Parathyroid adenoma (tissue), 2 donors: ENCODE measurements around the gene CTSC.
A peak's percentile ranks its signal among the peaks of the same experiment; 100 is the strongest.

Experiments
- H2AFZ ChIP-seq: fragments of 300-600 bp; sonication (generic); one replicate; pipeline ENCODE4 v1.7.0; 2017; ENCODE audit warnings: antibody characterized with exemption, mild to moderate bottlenecking
- H3K27ac ChIP-seq: fragments of 300-600 bp; sonication (generic); one replicate; pipeline ENCODE4 v1.7.0; 2017
- H3K27me3 ChIP-seq: fragments of 300-600 bp; sonication (generic); one replicate; pipeline ENCODE4 v1.7.0; 2017; ENCODE audit warnings: low read length; ENCODE audit not compliant: control insufficient read depth, insufficient read depth
- H3K36me3 ChIP-seq: fragments of 300-600 bp; sonication (generic); one replicate; pipeline ENCODE4 v1.7.0; 2017; ENCODE audit warnings: low read length; ENCODE audit not compliant: control insufficient read depth, insufficient read depth
- H3K4me1 ChIP-seq: fragments of 300-600 bp; sonication (generic); one replicate; pipeline ENCODE4 v1.7.0; 2017; ENCODE audit warnings: control low read depth
- H3K4me2 ChIP-seq: fragments of 300-600 bp; sonication (generic); one replicate; pipeline ENCODE4 v1.7.0; 2017; ENCODE audit warnings: low read length
- H3K4me3 ChIP-seq: fragments of 300-600 bp; sonication (generic); one replicate; pipeline ENCODE4 v1.7.0; 2017; ENCODE audit warnings: low read depth, low read length
- H3K79me2 ChIP-seq: fragments of 300-600 bp; sonication (generic); one replicate; pipeline ENCODE4 v1.7.0; 2017; ENCODE audit warnings: control low read depth
- H3K9ac ChIP-seq: fragments of 300-600 bp; sonication (generic); one replicate; pipeline ENCODE4 v1.7.0; 2017; ENCODE audit warnings: mild to moderate bottlenecking
- H3K9me3 ChIP-seq: fragments of 300-600 bp; sonication (generic); one replicate; pipeline ENCODE4 v1.7.0; 2017; ENCODE audit warnings: low read length; ENCODE audit not compliant: control insufficient read depth
- TF ChIP-seq, protein P1 (sequence below): fragments of 300-600 bp; sonication (generic); IDR thresholded peaks from one replicate; pipeline ENCODE4 v1.7.0; 2017; ENCODE audit warnings: antibody characterized with exemption, mild to moderate bottlenecking
- donor health status: primary hyperparathyroidism.

CTSC gene

DNA sequence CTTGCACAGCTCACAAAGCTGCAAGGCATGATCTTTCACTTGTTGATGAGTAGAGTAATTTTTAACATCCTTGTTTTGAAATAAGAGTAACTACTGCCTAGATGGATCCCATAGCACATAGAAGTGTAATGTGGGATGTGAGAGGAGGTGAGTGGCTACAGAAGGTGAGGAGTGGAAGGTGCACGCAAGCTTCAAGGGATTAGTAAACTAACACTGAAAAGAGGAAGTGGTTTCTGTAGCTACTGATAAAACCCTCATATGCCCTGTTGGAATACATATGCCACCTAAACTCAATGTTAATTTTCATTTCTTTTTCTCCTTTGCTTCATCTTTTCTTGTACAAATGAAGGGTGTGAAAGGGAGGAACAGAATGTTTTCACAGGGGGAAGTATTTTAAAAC, 22.0 kb upstream of the CTSC start:
- H2AFZ ChIP-seq, result no peak overlapping the region
- H3K9ac ChIP-seq, result no peak overlapping the region
- H3K4me2 ChIP-seq, result no peak overlapping the region
- H3K9me3 ChIP-seq, result no peaks in the 10 kb centered on the region
- no peaks in the 10 kb centered on the region for H3K79me2 ChIP-seq
- TF ChIP-seq, protein P1, sequence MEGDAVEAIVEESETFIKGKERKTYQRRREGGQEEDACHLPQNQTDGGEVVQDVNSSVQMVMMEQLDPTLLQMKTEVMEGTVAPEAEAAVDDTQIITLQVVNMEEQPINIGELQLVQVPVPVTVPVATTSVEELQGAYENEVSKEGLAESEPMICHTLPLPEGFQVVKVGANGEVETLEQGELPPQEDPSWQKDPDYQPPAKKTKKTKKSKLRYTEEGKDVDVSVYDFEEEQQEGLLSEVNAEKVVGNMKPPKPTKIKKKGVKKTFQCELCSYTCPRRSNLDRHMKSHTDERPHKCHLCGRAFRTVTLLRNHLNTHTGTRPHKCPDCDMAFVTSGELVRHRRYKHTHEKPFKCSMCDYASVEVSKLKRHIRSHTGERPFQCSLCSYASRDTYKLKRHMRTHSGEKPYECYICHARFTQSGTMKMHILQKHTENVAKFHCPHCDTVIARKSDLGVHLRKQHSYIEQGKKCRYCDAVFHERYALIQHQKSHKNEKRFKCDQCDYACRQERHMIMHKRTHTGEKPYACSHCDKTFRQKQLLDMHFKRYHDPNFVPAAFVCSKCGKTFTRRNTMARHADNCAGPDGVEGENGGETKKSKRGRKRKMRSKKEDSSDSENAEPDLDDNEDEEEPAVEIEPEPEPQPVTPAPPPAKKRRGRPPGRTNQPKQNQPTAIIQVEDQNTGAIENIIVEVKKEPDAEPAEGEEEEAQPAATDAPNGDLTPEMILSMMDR, result no peak
- H3K27me3 ChIP-seq, result no peaks in the 10 kb centered on the region
- H3K4me1 ChIP-seq, result no peaks in the 10 kb centered on the region
- H3K27ac ChIP-seq, result no peak overlapping the region
- no peaks in the 10 kb centered on the region for H3K36me3 ChIP-seq
- no peak overlapping the region for H3K4me3 ChIP-seq

DNA sequence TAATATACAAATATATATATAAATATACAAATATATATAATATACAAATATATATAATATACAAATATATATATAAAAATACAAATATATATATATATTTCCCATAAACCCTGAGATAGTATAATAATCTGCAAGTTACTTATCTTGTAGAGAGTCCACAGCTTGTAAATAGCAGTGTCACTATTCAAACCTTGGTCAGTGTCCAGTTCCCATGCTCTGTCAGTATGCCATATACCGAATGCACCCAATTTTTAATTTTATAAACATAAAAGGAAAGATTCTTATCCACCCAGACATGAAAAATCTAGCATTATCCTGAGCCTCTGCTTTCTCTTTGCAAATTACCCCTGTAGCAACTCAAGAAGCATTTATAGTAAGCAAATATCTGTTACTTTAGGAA, 21.6 kb upstream of the CTSC start:
- Histone ChIP-seq H3K4me2 (no peak overlapping the region), H3K9me3 (no peaks in the 10 kb centered on the region), H2AFZ (no peak overlapping the region), H3K9ac (no peak overlapping the region), H3K27me3 (no peaks in the 10 kb centered on the region), H3K27ac (no peak overlapping the region), H3K36me3 (no peaks in the 10 kb centered on the region), H3K4me1 (no peaks in the 10 kb centered on the region), H3K79me2 (no peaks in the 10 kb centered on the region), H3K4me3 (no peak overlapping the region)
- TF ChIP-seq, protein P1, result no peak

DNA sequence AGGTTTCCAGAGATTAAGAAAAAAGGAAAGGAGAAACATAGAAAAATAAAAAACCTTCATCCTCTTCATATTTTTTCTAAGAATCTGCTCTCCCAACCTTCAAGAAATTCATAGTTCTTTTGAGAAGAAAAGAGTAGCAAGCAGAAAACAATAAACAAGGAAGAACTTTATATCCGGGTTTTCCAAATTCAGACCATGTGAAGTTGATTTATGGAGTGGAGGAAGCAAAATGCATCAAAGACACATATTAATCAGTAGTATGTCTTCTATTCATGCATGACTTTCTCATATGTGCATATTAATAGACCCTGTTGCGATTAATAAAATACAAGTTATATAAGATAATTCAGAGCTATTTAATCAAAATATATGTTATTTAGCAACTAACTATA, 20.5 kb upstream of the CTSC start:
- no peak overlapping the region for H3K9ac ChIP-seq
- no peaks in the 10 kb centered on the region for H3K79me2 ChIP-seq
- H3K9me3 ChIP-seq, result no peaks in the 10 kb centered on the region
- no peaks in the 10 kb centered on the region for H3K36me3 ChIP-seq
- H2AFZ ChIP-seq, result no peak overlapping the region
- no peak overlapping the region for H3K27ac ChIP-seq
- no peaks in the 10 kb centered on the region for H3K4me1 ChIP-seq
- TF ChIP-seq, protein P1, result no peak
- no peak overlapping the region for H3K4me3 ChIP-seq
- no peak overlapping the region for H3K4me2 ChIP-seq
- no peaks in the 10 kb centered on the region for H3K27me3 ChIP-seq

DNA sequence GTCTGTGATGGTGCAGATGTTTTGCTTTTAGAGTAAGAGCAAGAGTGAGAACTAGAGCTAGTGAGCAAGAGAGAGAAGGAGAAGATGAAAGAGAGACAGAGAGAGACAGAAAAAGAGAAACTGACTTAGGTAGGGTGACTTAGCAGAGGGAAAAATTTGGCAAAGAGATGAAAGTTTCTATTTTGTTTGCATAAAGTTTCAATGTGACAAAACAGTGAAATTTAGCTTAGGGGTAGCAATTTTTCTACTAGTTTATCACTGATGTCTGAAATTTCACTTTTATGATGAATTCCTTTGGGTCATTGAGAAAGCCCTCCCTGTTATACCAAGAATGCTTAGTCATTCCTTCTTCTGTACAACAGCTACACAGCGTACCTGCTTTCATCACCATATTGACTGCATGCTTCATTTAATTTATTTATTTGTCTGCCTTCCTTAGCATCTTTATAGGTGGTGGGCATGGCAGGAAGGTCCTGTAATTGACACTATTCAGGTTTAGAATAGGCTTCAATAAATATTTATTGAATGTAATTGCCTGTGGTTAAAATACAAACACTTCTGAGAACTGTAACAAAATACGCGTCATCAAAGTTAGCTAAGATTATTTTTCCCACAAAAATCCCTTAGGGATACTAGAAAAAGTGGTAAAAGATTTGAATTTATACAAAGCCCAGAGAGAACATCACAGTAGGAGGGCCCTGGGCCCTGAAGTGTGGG, 19.9 kb upstream of the CTSC start:
- Histone ChIP-seq H3K36me3 (no peaks in the 10 kb centered on the region), H3K9me3 (no peaks in the 10 kb centered on the region), H3K4me3 (no peak overlapping the region), H3K9ac (no peak overlapping the region), H3K4me1 (no peaks in the 10 kb centered on the region), H3K79me2 (no peaks in the 10 kb centered on the region), H3K4me2 (no peak overlapping the region), H3K27ac (no peak overlapping the region), H2AFZ (peak overlapping the region; percentile 22), H3K27me3 (no peaks in the 10 kb centered on the region)
- TF ChIP-seq, protein P1, result no peak

DNA sequence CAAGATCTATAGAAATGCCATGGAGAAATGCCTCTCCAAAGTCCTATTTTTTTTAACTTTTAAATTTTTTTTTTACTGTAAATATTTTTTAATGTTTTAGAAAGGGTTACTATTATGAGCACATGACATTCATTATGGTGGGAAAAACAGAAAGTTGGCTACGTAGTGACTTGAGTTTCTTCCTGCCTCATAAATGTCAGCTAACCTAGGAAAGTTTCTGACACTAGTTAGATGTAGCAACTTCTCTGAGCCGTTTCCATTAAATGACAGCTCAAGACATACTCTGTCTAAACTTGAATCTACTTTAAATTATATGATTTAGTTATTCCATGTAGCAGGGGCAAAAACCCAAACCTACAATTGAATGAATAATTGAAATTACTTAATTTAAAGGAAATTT, 18.4 kb upstream of the CTSC start:
- no peaks in the 10 kb centered on the region for H3K9me3 ChIP-seq
- H3K4me3 ChIP-seq, result no peak overlapping the region
- H3K9ac ChIP-seq, result no peak overlapping the region
- H2AFZ ChIP-seq, result no peak overlapping the region
- H3K36me3 ChIP-seq, result no peaks in the 10 kb centered on the region
- H3K4me1 ChIP-seq, result no peaks in the 10 kb centered on the region
- no peak overlapping the region for H3K27ac ChIP-seq
- H3K27me3 ChIP-seq, result no peaks in the 10 kb centered on the region
- no peaks in the 10 kb centered on the region for H3K79me2 ChIP-seq
- TF ChIP-seq, protein P1, result no peak
- H3K4me2 ChIP-seq, result no peak overlapping the region
